Progenitor cell of endocrine pancreas (in vitro differentiated cells): ENCODE data around the gene IGFBP4. TPM values are rescaled to one million over a fixed set of nuclear protein-coding genes. Genes with fewer than 3 reads are reported as not detected.

Experiments
- DNase-seq: peaks from one replicate; pipeline ENCODE4 v3.0.0; 2021; ENCODE audit warnings: low spot score; ENCODE audit not compliant: unreplicated experiment
- H3K27ac Mint-ChIP-seq: 2 replicates; pipeline ENCODE4 v1.8.0; 2021; ENCODE audit warnings: mild to moderate bottlenecking, moderate library complexity, mixed read lengths
- H3K27me3 Mint-ChIP-seq: 2 replicates; pipeline ENCODE4 v1.8.0; 2021; ENCODE audit warnings: mixed read lengths
- H3K36me3 Mint-ChIP-seq: 2 replicates; pipeline ENCODE4 v1.8.0; 2022; ENCODE audit warnings: mixed read lengths; ENCODE audit not compliant: insufficient read depth
- H3K4me1 Mint-ChIP-seq: 2 replicates; pipeline ENCODE4 v1.8.0; 2021; ENCODE audit warnings: low read depth, mixed read lengths
- H3K4me3 Mint-ChIP-seq: 2 replicates; pipeline ENCODE4 v1.8.0; 2021; ENCODE audit warnings: low read depth, mild to moderate bottlenecking, moderate library complexity, mixed read lengths
- H3K9me3 Mint-ChIP-seq: 2 replicates; pipeline ENCODE4 v1.8.0; 2021; ENCODE audit warnings: low read depth, mixed read lengths
- CTCF ChIP-seq: fragments of 200-600 bp; sonication (generic); IDR thresholded peaks from one replicate; pipeline ENCODE4 v1.5.0; 2021; ENCODE audit warnings: antibody characterized with exemption, mild to moderate bottlenecking; ENCODE audit not compliant: unreplicated experiment
- total RNA-seq: library from RNA; stranded (reverse); gene quantifications from 2 replicates; pipeline ENCODE4 v1.2.1, GENCODE V29; 2021

Gene IGFBP4
- total RNA-seq, 1 donor from 2014 or later = 3.6 TPM

GRCh38 chr17:40458851-40459482 lies 15.7 kb downstream of the IGFBP4 start:
- Mint-ChIP-seq H3K27me3 (peaks cover 14% of the 10 kb centered on the region), H3K4me1 (peaks cover 4% of the 10 kb centered on the region), H3K36me3 (peaks cover 3% of the 10 kb centered on the region), H3K9me3 (no peaks in the 10 kb centered on the region), H3K4me3 (no peak overlapping the region), H3K27ac (no peak overlapping the region)
- no peak for TF ChIP-seq CTCF
- no peak for DNase-seq

GRCh38 chr17:40459636-40460603 lies 16.7 kb downstream of the IGFBP4 start:
- H3K27ac Mint-ChIP-seq = no peak overlapping the region
- peaks cover 14% of the 10 kb centered on the region for H3K27me3 Mint-ChIP-seq
- no peak overlapping the region for H3K4me3 Mint-ChIP-seq
- DNase-seq = no peak
- H3K9me3 Mint-ChIP-seq = no peaks in the 10 kb centered on the region
- peaks cover 3% of the 10 kb centered on the region for H3K36me3 Mint-ChIP-seq
- peaks cover 4% of the 10 kb centered on the region for H3K4me1 Mint-ChIP-seq
- TF ChIP-seq CTCF = no peak

- Mint-ChIP-seq H3K4me3 (no peak overlapping the region), H3K4me1 (peaks cover 4% of the 10 kb centered on the region), H3K9me3 (no peaks in the 10 kb centered on the region), H3K36me3 (peaks cover 3% of the 10 kb centered on the region), H3K27ac (no peak overlapping the region), H3K27me3 (peaks cover 14% of the 10 kb centered on the region)
- DNase-seq = no peak
- TF ChIP-seq CTCF = no peak
Observed at GRCh38 chr17:40460604-40460967, 17.3 kb downstream of the IGFBP4 start.

GRCh38 chr17:40460968-40461731 lies 17.9 kb downstream of the IGFBP4 start:
- Mint-ChIP-seq H3K9me3 (no peaks in the 10 kb centered on the region), H3K4me1 (peaks cover 4% of the 10 kb centered on the region), H3K27me3 (peaks cover 13% of the 10 kb centered on the region), H3K4me3 (no peak overlapping the region), H3K27ac (no peak overlapping the region), H3K36me3 (no peaks in the 10 kb centered on the region)
- no peak for DNase-seq
- TF ChIP-seq CTCF = no peak

- no peak for TF ChIP-seq CTCF
- Mint-ChIP-seq H3K27me3 (peaks cover 13% of the 10 kb centered on the region), H3K36me3 (no peaks in the 10 kb centered on the region), H3K4me1 (peaks cover 4% of the 10 kb centered on the region), H3K27ac (no peak overlapping the region), H3K9me3 (no peaks in the 10 kb centered on the region), H3K4me3 (no peak overlapping the region)
- no peak for DNase-seq
Observed at GRCh38 chr17:40461732-40462342, 18.6 kb downstream of the IGFBP4 start.
